Pancreas (tissue), 10 donors: ENCODE data around the gene CREBBP. TPM values are rescaled to one million over a fixed set of nuclear protein-coding genes. Genes with fewer than 3 reads are reported as not detected.
A peak's percentile ranks its signal among the peaks of the same experiment; 100 is the strongest.
"Not testable (repeated sequence)": the region's sequence is repeated elsewhere in the genome, so short reads cannot be mapped to it uniquely, and the experiment has no call there.

Experiments used
- ATAC-seq, 4 donors: fragments of 200-7000 bp; cut with Tn5 transposase; one replicate each; pipeline versions ENCODE4 v1.8.0 to v1.9.1; 2020; ENCODE audit warnings: mild to moderate bottlenecking in 4 of 4, moderate library complexity in 4 of 4
- DNase-seq, 6 donors: peaks; one replicate each; pipeline ENCODE4 v3.0.0-alpha.2; 2020
- FAIRE-seq: peaks from 2 replicates; lab custom pipeline; 2012; peaks lifted over from hg19 to GRCh38; lab: Jason Lieb, UNC
- H3K27ac ChIP-seq, 4 donors: fragments of 200-600 bp; sonication (generic); 1 replicate in 3 of 4; 2 replicates in 1 of 4; pipeline versions ENCODE4 v1.5.0 to v1.8.0; 2020
- H3K27me3 ChIP-seq, 4 donors: fragments of 200-600 bp; one replicate each; pipeline ENCODE4 v1.8.0; 2021
- H3K36me3 ChIP-seq, 3 donors: fragments of 200-600 bp; sonication (generic) in 1 of 3; one replicate each; pipeline versions ENCODE4 v1.5.0 to v1.8.0; 2020 to 2021
- H3K4me1 ChIP-seq, 3 donors: fragments of 200-600 bp; one replicate each; pipeline ENCODE4 v1.8.0; 2021
- H3K4me3 ChIP-seq, 4 donors: fragments of 200-600 bp; sonication (generic) in 2 of 4; one replicate each; pipeline versions ENCODE4 v1.5.0 to v1.8.0; 2020 to 2021
- H3K9me3 ChIP-seq, 4 donors: fragments of 200-600 bp; one replicate each; pipeline ENCODE4 v1.8.0; 2021
- WGBS, 2 donors: extraction: QIAGEN DNeasy Blood & Tissue Kit; methylation state at CpG; one replicate each; pipeline ENCODE4 v1.1.7; 2013; 5-methylcytosine and 5-hydroxymethylcytosine counted together
- intact Hi-C, 3 donors: fragments of 100-400 bp; cut with DNase I; formaldehyde crosslinking; loops; one replicate each; pipeline versions ENCODE4 v1.11.1 to v1.14.2; 2022
- polyA plus RNA-seq, 2 donors: library from polyadenylated mRNA; stranded (reverse); fragments of 200-250 nt; gene quantifications; one replicate each; pipeline ENCODE4 v1.2.3, GENCODE V29; 2013
- total RNA-seq, 6 donors: library from RNA; stranded (reverse); fragmentation: NEBNext Ultra II Directional in 4 of 6; extraction: Animal tissue kit (Norgen Biotek cat#: 25700) in 4 of 6; gene quantifications; one replicate each; pipeline versions ENCODE4 v1.2.1 to v1.2.4, GENCODE V29; 2021 to 2023
- TF ChIP-seq, protein P1 (sequence below), 4 donors: fragments of 200-600 bp; sonication (generic) in 3 of 4; IDR thresholded peaks; one replicate each; pipeline versions ENCODE4 v1.5.0 to v1.8.0; 2021; ENCODE audit warnings: antibody characterized with exemption in 4 of 4
- donor health status: healthy with polysubstance abuse.
- donor health status: DM: no; HTN: no; CAD: no; lungs with moderate emphysema.
- donor health status: DM: no; HTN: no; CAD: no.
- donor health status: control.
- donor health status: control.
- donor health status: Bipolar disorder and iron deficiency.
- donor health status: DM: yes; HTN: yes; CAD: no.
- donor health status: DM: no; HTN: no; CAD: no.
- donor health status: DM: no; HTN: no; CAD: no.
- donor health status: DM: yes; HTN: yes; CAD: no.

The CREBBP gene
- total and polyA plus RNA-seq, 8 donors: 14.4 to 49.4 (median 30.2) TPM

DNA sequence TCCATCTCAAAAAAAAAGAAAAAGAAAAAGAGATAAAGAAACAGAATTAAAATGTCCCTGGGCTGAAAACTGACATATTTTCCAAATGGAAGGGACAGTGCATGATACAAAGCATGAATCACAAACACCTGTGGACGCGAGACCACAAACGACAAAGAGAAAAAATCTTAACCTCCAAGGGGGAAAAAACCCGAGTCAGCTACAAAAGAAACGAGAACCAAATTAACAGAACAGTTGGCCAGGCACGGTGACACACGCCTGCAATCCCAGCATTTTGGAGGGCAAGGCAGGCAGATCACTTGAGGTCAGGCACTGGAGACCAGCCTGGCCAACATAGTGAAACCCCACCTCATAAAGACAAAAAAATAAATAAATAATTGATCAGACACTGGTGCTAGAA lies 165.1 kb downstream of the CREBBP start:
- Histone ChIP-seq H3K4me1 (peaks cover 0 to 27% (median 27%) of the 10 kb centered on the region in 3 donors), H3K9me3 (no peaks in the 10 kb centered on the region), H3K27me3 (no peaks in the 10 kb centered on the region), H3K27ac (no peak overlapping the region), H3K36me3 (no peaks in the 10 kb centered on the region), H3K4me3 (no peak overlapping the region)
- DNase-seq: peak in 1 of 6 donors; percentile 2
- FAIRE-seq: no peak
- WGBS, 2 donors: 88% methylated on average over 7 of the region's 7 CpGs
- TF ChIP-seq, protein P1, sequence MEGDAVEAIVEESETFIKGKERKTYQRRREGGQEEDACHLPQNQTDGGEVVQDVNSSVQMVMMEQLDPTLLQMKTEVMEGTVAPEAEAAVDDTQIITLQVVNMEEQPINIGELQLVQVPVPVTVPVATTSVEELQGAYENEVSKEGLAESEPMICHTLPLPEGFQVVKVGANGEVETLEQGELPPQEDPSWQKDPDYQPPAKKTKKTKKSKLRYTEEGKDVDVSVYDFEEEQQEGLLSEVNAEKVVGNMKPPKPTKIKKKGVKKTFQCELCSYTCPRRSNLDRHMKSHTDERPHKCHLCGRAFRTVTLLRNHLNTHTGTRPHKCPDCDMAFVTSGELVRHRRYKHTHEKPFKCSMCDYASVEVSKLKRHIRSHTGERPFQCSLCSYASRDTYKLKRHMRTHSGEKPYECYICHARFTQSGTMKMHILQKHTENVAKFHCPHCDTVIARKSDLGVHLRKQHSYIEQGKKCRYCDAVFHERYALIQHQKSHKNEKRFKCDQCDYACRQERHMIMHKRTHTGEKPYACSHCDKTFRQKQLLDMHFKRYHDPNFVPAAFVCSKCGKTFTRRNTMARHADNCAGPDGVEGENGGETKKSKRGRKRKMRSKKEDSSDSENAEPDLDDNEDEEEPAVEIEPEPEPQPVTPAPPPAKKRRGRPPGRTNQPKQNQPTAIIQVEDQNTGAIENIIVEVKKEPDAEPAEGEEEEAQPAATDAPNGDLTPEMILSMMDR (IDR thresholded peaks at IDR 0.05): no peak
- no peak for ATAC-seq
- intact Hi-C loops: no loop called here

DNA sequence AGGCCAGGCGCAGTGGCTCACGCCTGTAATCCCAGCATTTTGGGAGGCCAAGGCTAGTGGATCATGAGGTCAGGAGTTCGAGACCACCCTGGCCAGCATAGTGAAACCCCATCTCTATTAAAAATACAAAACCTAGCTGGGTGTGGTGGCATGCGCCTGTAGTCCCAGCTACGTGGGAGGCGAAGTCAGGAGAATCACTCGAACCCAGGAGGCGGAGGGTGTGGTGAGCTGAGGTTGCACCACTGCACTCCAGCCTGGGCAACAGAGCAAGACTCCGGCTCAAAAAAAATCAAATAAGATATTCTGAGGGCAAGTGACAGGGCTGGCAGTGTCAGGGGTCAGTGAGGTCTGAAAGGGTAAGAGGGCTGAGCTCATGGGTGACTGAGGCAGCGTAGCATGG lies 166.1 kb downstream of the CREBBP start:
- ATAC-seq, FAIRE-seq, H3K27me3 ChIP-seq, intact Hi-C loops, H3K36me3 ChIP-seq, H3K27ac ChIP-seq, H3K9me3 ChIP-seq, H3K4me3 ChIP-seq: not testable (repeated sequence)
- peaks cover 0 to 27% (median 27%) of the 10 kb centered on the region in 3 donors for H3K4me1 ChIP-seq
- peak in 1 of 6 donors; percentile 11 for DNase-seq
- WGBS, 2 donors: 95 to 98% methylated on average over 10 of the region's 10 CpGs

DNA sequence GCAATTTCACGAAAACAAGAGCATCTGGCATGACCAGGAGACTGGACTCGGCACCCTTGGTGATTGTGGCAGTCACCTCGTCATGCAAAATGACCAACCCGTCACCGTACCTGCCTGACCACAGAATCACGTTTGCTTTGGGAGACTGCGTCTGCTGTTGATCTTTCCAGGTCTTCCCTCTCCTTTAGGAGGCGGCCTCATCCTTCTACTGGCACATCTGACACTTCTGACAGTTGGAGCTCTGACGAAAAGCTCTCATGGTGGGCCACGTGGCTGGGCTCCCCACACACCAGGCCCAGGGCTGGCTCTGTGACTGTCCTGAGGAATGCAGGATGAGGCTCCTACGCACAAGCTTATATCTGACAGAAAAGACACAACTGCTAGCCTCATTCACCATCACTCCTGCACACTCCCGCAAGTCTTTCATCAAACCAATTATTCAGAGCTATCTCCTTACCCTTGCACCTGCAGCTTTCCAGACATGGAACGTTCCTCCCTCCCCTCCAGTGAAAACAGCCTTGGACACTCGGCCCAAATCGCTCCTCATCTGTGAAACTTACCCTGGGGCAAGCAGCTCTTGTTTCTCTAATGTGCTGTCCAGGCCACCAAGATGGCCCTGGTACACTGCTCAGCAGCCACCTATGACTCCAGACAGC lies 166.8 kb downstream of the CREBBP start:
- H3K4me3 ChIP-seq: no peak overlapping the region
- ATAC-seq (no peak), DNase-seq (peak in 1 of 6 donors; percentile 37), FAIRE-seq (no peak)
- TF ChIP-seq, protein P1 (IDR thresholded peaks at IDR 0.05): no peak
- H3K27me3 ChIP-seq: no peaks in the 10 kb centered on the region
- H3K27ac ChIP-seq: peak overlapping the region; percentile 47 to 75 (median 68)
- no peaks in the 10 kb centered on the region for H3K36me3 ChIP-seq
- intact Hi-C loops: no loop called here
- 74 to 81% methylated on average over 15 of the region's 15 CpGs for WGBS, 2 donors
- no peaks in the 10 kb centered on the region for H3K9me3 ChIP-seq
- peaks cover 0 to 27% (median 27%) of the 10 kb centered on the region in 3 donors for H3K4me1 ChIP-seq

DNA sequence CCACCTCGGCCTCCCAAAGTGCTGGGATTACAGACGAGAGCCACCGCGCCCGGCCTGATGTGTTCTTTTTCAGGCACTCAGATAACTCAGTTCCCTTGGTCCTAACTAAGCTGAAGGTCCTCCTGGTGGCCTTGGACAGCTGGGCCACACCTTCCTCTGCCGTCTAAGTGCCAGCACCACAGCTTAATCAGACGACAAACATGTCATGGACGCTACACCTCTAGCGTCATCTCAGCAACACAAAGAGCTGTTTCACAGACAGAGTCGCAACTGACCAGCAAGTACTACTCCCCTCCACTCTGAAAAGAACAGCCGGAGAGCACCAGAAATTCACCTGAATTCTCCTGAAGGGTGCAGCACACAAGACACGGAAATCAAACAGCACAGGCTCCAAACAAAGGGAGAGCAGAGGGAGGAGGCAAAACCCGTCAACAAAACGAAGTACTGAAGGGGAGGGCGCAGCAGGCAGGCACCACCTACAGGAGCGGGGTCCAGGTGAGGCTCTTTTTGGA lies 167.6 kb downstream of the CREBBP start:
- intact Hi-C loops: no loop called here
- H3K36me3 ChIP-seq: no peaks in the 10 kb centered on the region
- H3K4me3 ChIP-seq: no peak overlapping the region
- no peaks in the 10 kb centered on the region for H3K27me3 ChIP-seq
- TF ChIP-seq, protein P1 (IDR thresholded peaks at IDR 0.05): no peak
- H3K27ac ChIP-seq: peak overlapping the region; percentile 47 to 75 (median 68)
- WGBS, 2 donors: 33 to 38% methylated on average over 16 of the region's 16 CpGs
- DNase-seq (peak in 3 of 6 donors; percentile 32 to 64 (median 60)), FAIRE-seq (no peak), ATAC-seq (peak; percentile 15 to 52 (median 32))
- peaks cover 0 to 23% (median 22%) of the 10 kb centered on the region in 3 donors for H3K4me1 ChIP-seq
- H3K9me3 ChIP-seq: no peaks in the 10 kb centered on the region

DNA sequence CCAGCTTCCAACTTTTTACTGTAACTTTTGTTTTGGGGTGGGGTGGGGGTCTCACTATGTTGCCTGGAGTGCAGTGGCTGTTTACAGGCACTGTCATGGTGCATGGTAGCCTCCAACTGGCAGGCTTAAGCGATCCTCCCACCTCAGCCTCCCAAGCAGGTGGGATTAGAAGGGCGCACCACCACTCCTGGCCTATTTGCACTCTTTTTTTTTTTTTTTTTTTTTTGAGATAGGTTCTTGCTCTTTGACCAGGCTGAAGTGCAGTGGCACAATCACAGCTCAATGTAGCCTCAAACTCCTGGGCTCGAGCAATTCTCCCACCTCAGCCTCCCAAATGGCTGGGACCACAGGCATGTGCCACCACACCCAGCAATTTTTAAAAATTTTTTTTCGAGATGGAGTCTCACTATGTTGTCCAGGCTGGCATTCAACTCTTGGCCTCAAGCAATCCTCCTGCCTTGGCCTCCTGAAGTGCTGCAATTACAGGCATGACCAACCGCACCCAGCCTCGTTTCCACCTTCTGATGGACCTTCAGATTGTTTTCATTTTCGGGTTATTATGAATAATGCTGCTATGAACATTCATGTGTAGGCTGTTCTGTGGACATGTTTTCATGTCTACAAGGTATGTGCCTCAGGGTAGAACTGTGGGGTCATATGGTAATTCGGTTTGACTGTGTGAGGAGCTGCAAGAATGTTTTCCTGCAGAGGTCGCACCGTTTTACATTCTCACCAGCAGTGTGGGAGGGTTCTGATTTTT lies 174.1 kb downstream of the CREBBP start:
- Histone ChIP-seq H3K36me3 (peaks cover 0 to 5% (median 0%) of the 10 kb centered on the region in 3 donors), H3K27me3 (no peaks in the 10 kb centered on the region), H3K4me1 (peaks cover 0 to under 1% (median 0%) of the 10 kb centered on the region in 3 donors), H3K9me3 (no peaks in the 10 kb centered on the region), H3K27ac (no peak overlapping the region), H3K4me3 (no peak overlapping the region)
- intact Hi-C loops: no loop called here
- FAIRE-seq (no peak), DNase-seq (peak in 1 of 6 donors; percentile 10), ATAC-seq (no peak)
- WGBS, 2 donors: 93 to 95% methylated on average over 10 of the region's 10 CpGs
- TF ChIP-seq, protein P1 (IDR thresholded peaks at IDR 0.05): no peak
